Neural cell (in vitro differentiated cells): ENCODE data around the gene PEAR1.

Experiments used
- EP300 ChIP-seq: fragments of 450-650 bp; conservative IDR thresholded peaks from 2 replicates; pipeline ENCODE4 v1.6.1; 2014; ENCODE audit warnings: antibody characterized with exemption, mild to moderate bottlenecking, moderate library complexity; ENCODE audit not compliant: poor library complexity, severe bottlenecking
- EZH2 ChIP-seq: fragments of 200-600, 300-800 bp; shearing (Covaris generic), sonication (generic); IDR thresholded peaks from 2 replicates; pipeline ENCODE4 v1.6.1; 2014; ENCODE audit warnings: antibody characterized with exemption, low read length, borderline replicate concordance, mild to moderate bottlenecking; ENCODE audit not compliant: insufficient read depth, poor library complexity, severe bottlenecking
- MXI1 ChIP-seq: fragments of 450-650 bp; conservative IDR thresholded peaks from 2 replicates; pipeline ENCODE4 v1.6.1; 2014; ENCODE audit warnings: antibody characterized with exemption, mild to moderate bottlenecking; ENCODE audit not compliant: poor library complexity, severe bottlenecking
- POLR2AphosphoS5 ChIP-seq: IDR thresholded peaks from 2 replicates; pipeline ENCODE4 v1.6.1; 2012
- RAD21 ChIP-seq: fragments of 450-650 bp; conservative IDR thresholded peaks from 2 replicates; pipeline ENCODE4 v1.6.1; 2014; ENCODE audit warnings: antibody characterized with exemption, mild to moderate bottlenecking, moderate library complexity
- SMC3 ChIP-seq: fragments of 450-650 bp; conservative IDR thresholded peaks from 2 replicates; pipeline ENCODE4 v1.6.1; 2014; ENCODE audit warnings: antibody characterized with exemption, mild to moderate bottlenecking, moderate library complexity; ENCODE audit not compliant: poor library complexity
- TAF1 ChIP-seq: IDR thresholded peaks from 2 replicates; pipeline ENCODE4 v1.6.1; 2012; ENCODE audit warnings: low read depth
- TF ChIP-seq, protein P1 (sequence below): IDR thresholded peaks from 2 replicates; pipeline ENCODE4 v1.6.1; 2012; ENCODE audit warnings: borderline replicate concordance
- TF ChIP-seq, protein P2 (sequence below): fragments of 450-650 bp; IDR thresholded peaks from 2 replicates; pipeline ENCODE4 v1.5.1; 2014; ENCODE audit warnings: antibody characterized with exemption, mild to moderate bottlenecking, moderate library complexity; ENCODE audit not compliant: poor library complexity, severe bottlenecking

DNA sequence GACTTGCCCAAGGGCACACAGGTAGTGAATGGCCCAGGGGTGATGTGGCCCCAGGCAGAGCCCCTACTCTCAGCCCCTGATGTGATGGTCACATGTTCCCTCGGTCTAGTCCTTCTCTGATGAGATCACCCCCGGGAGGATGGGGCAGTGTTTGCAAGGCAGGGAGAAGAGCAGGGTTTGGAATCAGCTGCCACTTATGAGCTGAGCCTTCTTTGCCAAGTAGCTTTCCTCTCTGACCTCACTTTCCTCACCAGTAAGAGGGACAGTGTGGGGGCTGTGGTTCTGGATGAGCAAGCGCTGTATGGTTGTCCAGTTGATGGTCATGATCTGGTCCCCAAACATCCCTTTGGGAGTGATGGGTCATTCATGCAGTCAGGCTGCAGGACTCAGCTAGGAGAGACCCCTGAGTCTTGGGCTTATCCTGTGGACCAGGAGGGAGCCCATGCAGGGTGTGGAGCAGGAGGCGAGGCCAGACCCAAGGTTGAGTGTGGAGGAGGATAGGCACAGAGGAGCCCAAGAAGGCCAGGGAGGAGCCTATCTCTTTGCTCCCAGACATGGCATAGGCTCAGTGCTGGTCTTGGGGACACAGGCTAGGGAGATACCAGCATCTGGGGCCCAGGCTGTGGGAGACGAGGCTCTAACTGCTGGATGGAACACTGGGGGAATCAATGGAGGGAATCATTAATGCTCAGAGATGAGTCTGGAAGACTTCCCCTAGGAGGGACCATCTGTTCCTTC, 15.9 kb upstream of the PEAR1 start:
- TF ChIP-seq, protein P1, sequence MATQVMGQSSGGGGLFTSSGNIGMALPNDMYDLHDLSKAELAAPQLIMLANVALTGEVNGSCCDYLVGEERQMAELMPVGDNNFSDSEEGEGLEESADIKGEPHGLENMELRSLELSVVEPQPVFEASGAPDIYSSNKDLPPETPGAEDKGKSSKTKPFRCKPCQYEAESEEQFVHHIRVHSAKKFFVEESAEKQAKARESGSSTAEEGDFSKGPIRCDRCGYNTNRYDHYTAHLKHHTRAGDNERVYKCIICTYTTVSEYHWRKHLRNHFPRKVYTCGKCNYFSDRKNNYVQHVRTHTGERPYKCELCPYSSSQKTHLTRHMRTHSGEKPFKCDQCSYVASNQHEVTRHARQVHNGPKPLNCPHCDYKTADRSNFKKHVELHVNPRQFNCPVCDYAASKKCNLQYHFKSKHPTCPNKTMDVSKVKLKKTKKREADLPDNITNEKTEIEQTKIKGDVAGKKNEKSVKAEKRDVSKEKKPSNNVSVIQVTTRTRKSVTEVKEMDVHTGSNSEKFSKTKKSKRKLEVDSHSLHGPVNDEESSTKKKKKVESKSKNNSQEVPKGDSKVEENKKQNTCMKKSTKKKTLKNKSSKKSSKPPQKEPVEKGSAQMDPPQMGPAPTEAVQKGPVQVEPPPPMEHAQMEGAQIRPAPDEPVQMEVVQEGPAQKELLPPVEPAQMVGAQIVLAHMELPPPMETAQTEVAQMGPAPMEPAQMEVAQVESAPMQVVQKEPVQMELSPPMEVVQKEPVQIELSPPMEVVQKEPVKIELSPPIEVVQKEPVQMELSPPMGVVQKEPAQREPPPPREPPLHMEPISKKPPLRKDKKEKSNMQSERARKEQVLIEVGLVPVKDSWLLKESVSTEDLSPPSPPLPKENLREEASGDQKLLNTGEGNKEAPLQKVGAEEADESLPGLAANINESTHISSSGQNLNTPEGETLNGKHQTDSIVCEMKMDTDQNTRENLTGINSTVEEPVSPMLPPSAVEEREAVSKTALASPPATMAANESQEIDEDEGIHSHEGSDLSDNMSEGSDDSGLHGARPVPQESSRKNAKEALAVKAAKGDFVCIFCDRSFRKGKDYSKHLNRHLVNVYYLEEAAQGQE: no peak
- no peak for TF ChIP-seq EP300
- TF ChIP-seq, protein P2, sequence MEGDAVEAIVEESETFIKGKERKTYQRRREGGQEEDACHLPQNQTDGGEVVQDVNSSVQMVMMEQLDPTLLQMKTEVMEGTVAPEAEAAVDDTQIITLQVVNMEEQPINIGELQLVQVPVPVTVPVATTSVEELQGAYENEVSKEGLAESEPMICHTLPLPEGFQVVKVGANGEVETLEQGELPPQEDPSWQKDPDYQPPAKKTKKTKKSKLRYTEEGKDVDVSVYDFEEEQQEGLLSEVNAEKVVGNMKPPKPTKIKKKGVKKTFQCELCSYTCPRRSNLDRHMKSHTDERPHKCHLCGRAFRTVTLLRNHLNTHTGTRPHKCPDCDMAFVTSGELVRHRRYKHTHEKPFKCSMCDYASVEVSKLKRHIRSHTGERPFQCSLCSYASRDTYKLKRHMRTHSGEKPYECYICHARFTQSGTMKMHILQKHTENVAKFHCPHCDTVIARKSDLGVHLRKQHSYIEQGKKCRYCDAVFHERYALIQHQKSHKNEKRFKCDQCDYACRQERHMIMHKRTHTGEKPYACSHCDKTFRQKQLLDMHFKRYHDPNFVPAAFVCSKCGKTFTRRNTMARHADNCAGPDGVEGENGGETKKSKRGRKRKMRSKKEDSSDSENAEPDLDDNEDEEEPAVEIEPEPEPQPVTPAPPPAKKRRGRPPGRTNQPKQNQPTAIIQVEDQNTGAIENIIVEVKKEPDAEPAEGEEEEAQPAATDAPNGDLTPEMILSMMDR: no peak
- TF ChIP-seq POLR2AphosphoS5: no peak
- TF ChIP-seq MXI1: no peak
- no peak for TF ChIP-seq EZH2
- no peak for TF ChIP-seq SMC3
- no peak for TF ChIP-seq RAD21
- TF ChIP-seq TAF1: no peak
